T-cell (primary cell): Measurements from ENCODE around the gene POFUT2. TPM values are rescaled to one million over a fixed set of nuclear protein-coding genes. Genes with fewer than 3 reads are reported as not detected.
A peak's percentile ranks its signal among the peaks of the same experiment; 100 is the strongest.

Experiments used
- ATAC-seq, 4 experiments: fragments of 200-7000 bp in 3 of 4; fragments of 150-1000 bp in 1 of 4; cut with Tn5 transposase; replicated peaks in 1 of 4; 1 replicate in 3 of 4; 2 replicates in 1 of 4; pipeline ENCODE4 v1.10.0; 2021; ENCODE audit warnings: moderate library complexity in 3 of 4, mild to moderate bottlenecking in 2 of 4, moderate number of reproducible peaks in 1 of 4
- CTCF ChIA-PET, 2 donors: fragments of 300-600 bp; sonication (Branson Sonifier 250); formaldehyde crosslinking; loops; one replicate each; lab custom pipeline; 2022; ENCODE audit warnings: antibody characterized with exemption in 2 of 2; lab: Charles Lee
- POLR2A ChIA-PET, 2 donors: fragments of 300-600 bp; sonication (Branson Sonifier 250); formaldehyde crosslinking; loops; one replicate each; lab custom pipeline; 2022; ENCODE audit warnings: antibody characterized with exemption in 2 of 2; lab: Charles Lee
- DNase-seq, 35 experiments: peaks; one replicate each; pipeline versions ENCODE4 v3.0.0 to v3.0.0-alpha.2; 2013 to 2023
- H3K27ac ChIP-seq: one replicate; pipeline ENCODE4 v1.5.1; 2013; ENCODE audit warnings: low read length
- H3K27me3 ChIP-seq, 2 experiments: replicated peaks in 1 of 2; 1 replicate in 1 of 2; 2 replicates in 1 of 2; pipeline versions ENCODE4 v1.6.1 to v1.7.0; 2013; ENCODE audit warnings: low read length in 1 of 2, mixed read lengths in 1 of 2; ENCODE audit not compliant: control insufficient read depth in 2 of 2, insufficient read depth in 2 of 2; ENCODE audit errors: extremely low read depth in 1 of 2
- H3K36me3 ChIP-seq, 2 donors: 1 replicate in 1 of 2; 2 replicates in 1 of 2; pipeline versions ENCODE4 v1.6.1 to v1.7.0; 2013; ENCODE audit warnings: low read length in 1 of 2; ENCODE audit not compliant: control insufficient read depth in 2 of 2, insufficient read depth in 1 of 2; ENCODE audit errors: extremely low read depth in 1 of 2
- H3K4me1 ChIP-seq, 2 experiments: 1 replicate in 1 of 2; 2 replicates in 1 of 2; pipeline versions ENCODE4 v1.6.1 to v1.7.0; 2013; ENCODE audit warnings: low read length in 2 of 2, mixed read lengths in 1 of 2; ENCODE audit not compliant: insufficient read depth in 2 of 2, control insufficient read depth in 1 of 2; ENCODE audit errors: extremely low read depth in 1 of 2
- H3K4me3 ChIP-seq, 2 donors: 1 replicate in 1 of 2; 2 replicates in 1 of 2; pipeline versions ENCODE4 v1.5.1 to v1.7.0; 2013; ENCODE audit warnings: mild to moderate bottlenecking in 2 of 2, low read length in 1 of 2, moderate library complexity in 1 of 2; ENCODE audit not compliant: control insufficient read depth in 1 of 2; ENCODE audit errors: extremely low read depth in 1 of 2
- H3K9me3 ChIP-seq: 2 replicates; pipeline ENCODE4 v1.7.0; 2013
- H3K27ac Mint-ChIP-seq, 2 donors: one replicate each; pipeline ENCODE4 v1.8.0; 2020 to 2021; ENCODE audit warnings: mild to moderate bottlenecking in 2 of 2, mixed read lengths in 2 of 2
- H3K27me3 Mint-ChIP-seq, 2 donors: one replicate each; pipeline ENCODE4 v1.8.0; 2021 to 2022; ENCODE audit warnings: mixed read lengths in 2 of 2
- H3K36me3 Mint-ChIP-seq: one replicate; pipeline ENCODE4 v1.8.0; 2021; ENCODE audit warnings: mixed read lengths
- H3K4me1 Mint-ChIP-seq, 3 donors: one replicate each; pipeline ENCODE4 v1.8.0; 2020 to 2022; ENCODE audit warnings: mixed read lengths in 3 of 3, mild to moderate bottlenecking in 1 of 3
- H3K4me3 Mint-ChIP-seq, 3 donors: one replicate each; pipeline ENCODE4 v1.8.0; 2020 to 2022; ENCODE audit warnings: mild to moderate bottlenecking in 3 of 3, mixed read lengths in 3 of 3, moderate library complexity in 3 of 3
- H3K9me3 Mint-ChIP-seq, 3 donors: one replicate each; pipeline ENCODE4 v1.8.0; 2020 to 2022; ENCODE audit warnings: mixed read lengths in 3 of 3
- WGBS: methylation state at CpG from one replicate; pipeline ENCODE4 v1.1.5; 2013; ENCODE audit warnings: missing lambda C conversion rate; ENCODE audit not compliant: insufficient coverage; 5-methylcytosine and 5-hydroxymethylcytosine counted together
- total RNA-seq, 35 experiments: library from RNA in 6 of 35; stranded (reverse) in 6 of 35; fragments of 120-200 nt in 1 of 35; gene quantifications; one replicate each; pipeline versions ENCODE4 v1.2.1 to v1.2.4 and lab custom pipeline; 2013 to 2026

POFUT2 gene, protein sequence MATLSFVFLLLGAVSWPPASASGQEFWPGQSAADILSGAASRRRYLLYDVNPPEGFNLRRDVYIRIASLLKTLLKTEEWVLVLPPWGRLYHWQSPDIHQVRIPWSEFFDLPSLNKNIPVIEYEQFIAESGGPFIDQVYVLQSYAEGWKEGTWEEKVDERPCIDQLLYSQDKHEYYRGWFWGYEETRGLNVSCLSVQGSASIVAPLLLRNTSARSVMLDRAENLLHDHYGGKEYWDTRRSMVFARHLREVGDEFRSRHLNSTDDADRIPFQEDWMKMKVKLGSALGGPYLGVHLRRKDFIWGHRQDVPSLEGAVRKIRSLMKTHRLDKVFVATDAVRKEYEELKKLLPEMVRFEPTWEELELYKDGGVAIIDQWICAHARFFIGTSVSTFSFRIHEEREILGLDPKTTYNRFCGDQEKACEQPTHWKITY
- total RNA-seq, result 10 to 100 TPM; 43.0 to 51.3 (median 44.6) TPM
- 25.7 TPM for total RNA-seq (2013)
- 20.1 to 116 (median 65.7) reads per million in 29 experiments for total RNA-seq (lab: John Stamatoyannopoulos, UW)

DNA sequence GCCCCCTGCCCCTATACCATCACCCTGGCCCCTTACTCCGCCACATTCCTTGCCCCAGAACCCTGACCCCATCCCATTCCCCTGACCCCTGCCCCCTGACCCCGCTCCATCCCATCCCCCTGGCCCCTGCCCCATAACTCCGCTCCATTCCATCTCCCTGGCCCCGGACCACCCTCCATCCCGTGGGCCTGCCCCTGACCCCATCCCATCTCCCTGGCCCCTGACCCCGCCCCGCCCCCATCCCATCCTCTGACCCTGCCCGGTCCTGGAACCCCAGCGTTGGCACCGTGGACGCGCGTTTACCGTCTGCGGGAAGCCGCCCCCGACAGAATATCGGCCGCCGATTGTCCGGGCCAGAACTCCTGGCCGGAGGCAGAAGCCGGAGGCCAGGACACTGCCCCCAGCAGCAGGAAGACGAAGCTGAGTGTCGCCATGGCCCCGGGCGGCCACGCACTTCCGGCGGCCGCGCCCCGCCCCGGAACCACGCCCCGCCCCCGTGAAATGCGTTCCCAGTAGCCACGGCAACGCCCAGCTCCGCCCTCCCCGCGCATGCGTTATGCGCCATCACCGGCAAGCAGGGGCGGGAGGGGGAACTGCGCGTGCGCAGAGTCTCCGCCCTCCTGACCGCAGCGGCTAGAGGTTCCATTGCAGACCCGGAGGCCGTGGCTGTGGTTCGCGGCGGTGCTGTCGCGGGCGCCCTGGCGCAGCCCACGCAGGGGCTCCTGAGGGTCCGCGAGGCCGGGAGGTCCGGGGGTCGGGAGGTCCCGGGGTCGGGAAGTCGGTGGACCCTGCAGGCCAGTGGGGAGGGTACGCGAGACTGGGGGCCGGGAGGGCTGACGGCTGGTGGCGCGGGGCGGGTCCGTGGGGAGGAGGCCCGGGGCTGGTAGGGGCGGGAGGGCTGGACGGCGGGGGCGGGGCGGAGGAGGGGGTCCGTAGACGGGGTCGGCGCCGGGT lies at the start of gene POFUT2:
TSS of gene POFUT2 (minus strand) at position 458 of the 954 bp plus-strand sequence. CDS start at position 434, 24 bp downstream.
- H3K4me3 ChIP-seq, result peak within 1 kb of the TSS; percentile 57 to 76
- H3K9me3 Mint-ChIP-seq, result no peaks in the 10 kb centered on the region
- under 1% methylated on average over 71 of the region's 90 CpGs for WGBS
- no peak within 1 kb of the TSS for H3K27ac ChIP-seq
- DNase-seq (peak; percentile 92 to 100 (median 97)), ATAC-seq (peak; percentile 86 to 88 (median 87))
- H3K27me3 ChIP-seq, result no peaks in the 10 kb centered on the region
- peaks cover 9 to 27% of the 10 kb centered on the region in 2 donors for H3K36me3 ChIP-seq
- H3K4me1 ChIP-seq, result peaks cover 2 to 23% of the 10 kb centered on the region in 2 experiments
- H3K27me3 Mint-ChIP-seq, result no peaks in the 10 kb centered on the region
- H3K9me3 ChIP-seq, result no peaks in the 10 kb centered on the region
- peak within 1 kb of the TSS; percentile 82 to 88 (median 85) for H3K4me3 Mint-ChIP-seq
- peak within 1 kb of the TSS; percentile 72 to 88 for H3K27ac Mint-ChIP-seq
- H3K4me1 Mint-ChIP-seq, result peaks cover 27 to 31% (median 28%) of the 10 kb centered on the region in 3 donors
- POLR2A ChIA-PET, result interaction anchor here (0.6 to 1.0 kb wide), 2 partner anchors 35 to 60 kb away, joined by 3 to 4 read pairs; no protein-coding TSS in a partner anchor
- H3K36me3 Mint-ChIP-seq, result peaks cover 22% of the 10 kb centered on the region
- CTCF ChIA-PET, result interaction anchor here (0.5 to 1.3 kb wide), 6 partner anchors 36 to 338 kb away, joined by 3 to 11 read pairs (median 4); no protein-coding TSS in a partner anchor

GRCh38 chr21:45336870-45337269 lies 49.2 kb upstream of the POFUT2 start:
- no peak overlapping the region for H3K4me3 ChIP-seq
- ChIA-PET CTCF (no interaction called here), POLR2A (no interaction called here)
- H3K9me3 ChIP-seq, result no peaks in the 10 kb centered on the region
- no peak overlapping the region for H3K27ac ChIP-seq
- 54% methylated on average over 8 of the region's 8 CpGs for WGBS
- no peak overlapping the region for H3K4me3 Mint-ChIP-seq
- H3K36me3 ChIP-seq, result no peaks in the 10 kb centered on the region
- no peaks in the 10 kb centered on the region for H3K36me3 Mint-ChIP-seq
- no peak for DNase-seq
- peaks cover 2 to 31% of the 10 kb centered on the region in 2 experiments for H3K27me3 ChIP-seq
- H3K4me1 ChIP-seq, result no peaks in the 10 kb centered on the region
- no peak overlapping the region for H3K27ac Mint-ChIP-seq
- ATAC-seq, result no peak
- H3K9me3 Mint-ChIP-seq, result no peaks in the 10 kb centered on the region
- H3K4me1 Mint-ChIP-seq, result peaks cover 0 to 4% (median 0%) of the 10 kb centered on the region in 3 donors
- H3K27me3 Mint-ChIP-seq, result peaks cover 9 to 16% of the 10 kb centered on the region in 2 donors

GRCh38 chr21:45336535-45336810 lies 48.8 kb upstream of the POFUT2 start:
- Mint-ChIP-seq H3K4me3 (no peak overlapping the region), H3K27ac (no peak overlapping the region), H3K4me1 (peaks cover 0 to 1% (median 0%) of the 10 kb centered on the region in 3 donors), H3K36me3 (no peaks in the 10 kb centered on the region), H3K27me3 (peaks cover 5 to 12% of the 10 kb centered on the region in 2 donors), H3K9me3 (no peaks in the 10 kb centered on the region)
- POLR2A ChIA-PET, result no interaction called here
- Histone ChIP-seq H3K27me3 (peaks cover 2 to 31% of the 10 kb centered on the region in 2 experiments), H3K4me1 (no peaks in the 10 kb centered on the region), H3K9me3 (no peaks in the 10 kb centered on the region), H3K27ac (no peak overlapping the region), H3K36me3 (no peaks in the 10 kb centered on the region), H3K4me3 (no peak overlapping the region)
- DNase-seq (no peak), ATAC-seq (no peak)
- CTCF ChIA-PET, result no interaction called here
- 77% methylated on average over 4 of the region's 4 CpGs for WGBS

GRCh38 chr21:45335761-45336534 lies 48.3 kb upstream of the POFUT2 start:
- no peaks in the 10 kb centered on the region for H3K36me3 ChIP-seq
- 68% methylated on average over 10 of the region's 19 CpGs for WGBS
- DNase-seq (no peak), ATAC-seq (no peak)
- CTCF ChIA-PET, result no interaction called here
- peaks cover 0 to 1% (median 0%) of the 10 kb centered on the region in 3 donors for H3K4me1 Mint-ChIP-seq
- no peak overlapping the region for H3K27ac Mint-ChIP-seq
- no peaks in the 10 kb centered on the region for H3K9me3 Mint-ChIP-seq
- H3K36me3 Mint-ChIP-seq, result no peaks in the 10 kb centered on the region
- H3K27me3 ChIP-seq, result peaks cover 2 to 28% of the 10 kb centered on the region in 2 experiments
- H3K4me3 ChIP-seq, result no peak overlapping the region
- POLR2A ChIA-PET, result no interaction called here
- H3K9me3 ChIP-seq, result no peaks in the 10 kb centered on the region
- no peak overlapping the region for H3K4me3 Mint-ChIP-seq
- no peaks in the 10 kb centered on the region for H3K4me1 ChIP-seq
- H3K27ac ChIP-seq, result no peak overlapping the region
- H3K27me3 Mint-ChIP-seq, result peaks cover 4 to 9% of the 10 kb centered on the region in 2 donors

- no CpG with 5 or more reads among the region's 14 CpGs for WGBS
- H3K27ac ChIP-seq, result no peak overlapping the region
- H3K4me3 ChIP-seq, result no peak overlapping the region
- H3K4me1 Mint-ChIP-seq, result peaks cover 0 to 1% (median 0%) of the 10 kb centered on the region in 3 donors
- H3K9me3 ChIP-seq, result no peaks in the 10 kb centered on the region
- H3K27ac Mint-ChIP-seq, result no peak overlapping the region
- no peaks in the 10 kb centered on the region for H3K36me3 ChIP-seq
- peaks cover 2 to 30% of the 10 kb centered on the region in 2 experiments for H3K27me3 ChIP-seq
- no peak for ATAC-seq
- POLR2A ChIA-PET, result no interaction called here
- peaks cover 0 to 6% of the 10 kb centered on the region in 2 donors for H3K27me3 Mint-ChIP-seq
- no peaks in the 10 kb centered on the region for H3K36me3 Mint-ChIP-seq
- no peaks in the 10 kb centered on the region for H3K4me1 ChIP-seq
- H3K9me3 Mint-ChIP-seq, result no peaks in the 10 kb centered on the region
- H3K4me3 Mint-ChIP-seq, result no peak overlapping the region
- no peak for DNase-seq
- CTCF ChIA-PET, result no interaction called here
These were observed 47.6 kb upstream of the POFUT2 start for GRCh38 chr21:45335151-45335760.
